WTC11 (cell line): ENCODE results near the gene KRT7.

Experiments used
- CTCF ChIP-seq: fragments of 200-600 bp; IDR thresholded peaks from 2 replicates; pipeline ENCODE4 v1.8.0; 2022; ENCODE audit warnings: antibody characterized with exemption
- HMGA2 ChIP-seq: fragments of 250-450 bp; sonication (Bioruptor Pico); IDR thresholded peaks from 2 replicates; pipeline ENCODE4 v1.4.0; 2021; ENCODE audit warnings: mild to moderate bottlenecking, moderate library complexity
- NR1H2 ChIP-seq: sonication (generic); formaldehyde crosslinking; IDR thresholded peaks from 2 replicates; pipeline ENCODE4 v1.9.0; 2021; ENCODE audit warnings: mild to moderate bottlenecking, moderate library complexity, missing genetic modification reagents

- TF ChIP-seq HMGA2, result no peak
- TF ChIP-seq NR1H2 (CRISPR knock-in tag), result no peak
- no peak for TF ChIP-seq CTCF
These were observed 592 bp downstream of the KRT7 start for GRCh38 chr12:52233462-52234207.
